ENCODE data around the gene TTL. TPM values are rescaled to one million over a fixed set of nuclear protein-coding genes. Genes with fewer than 3 reads are reported as not detected.
"Not testable (repeated sequence)": the region's sequence is repeated elsewhere in the genome, so short reads cannot be mapped to it uniquely, and the experiment has no call there.

Gene TTL
- total RNA-seq, 1 experiment from 2014 or later = 48.5 TPM

DNA sequence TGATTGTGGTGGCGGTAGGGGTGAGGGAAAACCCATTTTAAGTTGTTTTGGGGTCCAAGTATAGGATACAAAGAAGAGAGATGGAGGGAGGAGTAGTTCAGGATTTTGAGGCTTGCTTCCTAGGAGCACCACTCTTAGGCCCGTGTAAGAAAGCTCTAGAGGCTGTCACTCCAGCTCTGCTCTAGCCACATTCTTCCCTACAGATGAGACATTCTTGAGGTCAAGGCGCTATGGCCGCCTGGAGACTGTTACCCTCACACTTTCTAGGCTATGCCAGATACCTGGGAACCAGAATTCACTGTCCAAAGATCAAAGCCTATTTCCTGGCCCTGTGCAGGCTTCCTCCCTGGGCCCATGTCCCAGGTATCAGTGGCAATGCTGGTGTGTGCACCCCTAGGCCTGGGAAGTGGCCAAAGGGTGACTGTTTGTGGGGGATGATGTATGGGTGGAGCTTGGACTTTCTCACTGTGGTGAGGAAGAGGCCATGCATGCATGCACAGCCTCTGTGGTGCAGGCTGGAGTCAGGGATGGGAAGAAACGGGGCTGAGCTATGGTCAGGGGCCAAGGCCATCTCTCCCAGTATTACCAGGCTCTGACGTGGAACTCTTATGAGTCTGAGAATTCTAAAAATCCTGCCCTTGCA, 7.0 kb upstream of the TTL start:
- DNase-seq (ENCODE audit: low read depth) = peak; percentile 21

DNA sequence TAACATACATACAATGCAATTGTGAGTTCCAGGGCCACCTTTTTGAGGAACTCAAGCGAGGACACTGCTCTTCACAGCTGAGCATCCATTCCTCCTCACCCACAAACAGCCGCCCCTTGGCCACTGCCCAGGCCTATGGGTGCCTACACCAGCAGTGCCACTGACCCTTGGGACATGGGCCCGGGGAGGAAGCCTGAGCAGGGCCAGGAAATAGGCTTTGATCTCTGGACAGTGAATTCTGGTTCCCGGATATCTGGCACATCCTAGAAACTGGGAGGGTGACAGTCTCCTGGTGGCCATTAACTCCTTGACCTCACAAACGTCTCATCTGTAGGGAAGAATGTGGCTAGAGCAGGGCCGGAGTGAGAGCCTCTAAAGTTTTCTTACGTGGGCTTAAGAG, 5.5 kb upstream of the TTL start:
- no peak for DNase-seq (ENCODE audit: low read depth)

DNA sequence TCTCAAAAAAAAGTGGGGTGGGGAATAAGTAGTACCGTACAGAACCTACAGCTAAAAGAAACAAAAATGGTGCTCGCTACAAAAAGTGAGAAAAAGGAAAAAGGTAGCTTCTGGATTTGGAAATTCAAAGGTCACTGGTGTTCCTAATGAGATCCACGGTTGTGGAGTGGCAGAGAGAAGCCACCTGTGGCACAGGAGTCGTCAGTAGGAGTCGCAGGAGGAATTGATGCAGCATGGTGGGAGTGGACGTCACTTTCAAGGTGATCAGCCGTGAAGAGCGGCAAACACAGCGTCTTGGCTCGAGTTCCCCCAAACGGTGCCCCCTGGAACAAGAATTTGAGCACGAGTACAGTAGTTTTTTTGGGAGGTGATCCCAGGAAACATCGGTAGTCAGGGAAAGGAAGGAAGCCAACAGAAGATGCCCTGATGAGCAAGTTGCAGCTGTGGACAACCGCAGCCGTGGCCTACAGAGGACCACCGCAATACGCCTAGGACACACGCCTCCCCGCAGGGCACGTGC, 1.4 kb upstream of the TTL start:
- DNase-seq (ENCODE audit: low read depth) = no peak

DNA sequence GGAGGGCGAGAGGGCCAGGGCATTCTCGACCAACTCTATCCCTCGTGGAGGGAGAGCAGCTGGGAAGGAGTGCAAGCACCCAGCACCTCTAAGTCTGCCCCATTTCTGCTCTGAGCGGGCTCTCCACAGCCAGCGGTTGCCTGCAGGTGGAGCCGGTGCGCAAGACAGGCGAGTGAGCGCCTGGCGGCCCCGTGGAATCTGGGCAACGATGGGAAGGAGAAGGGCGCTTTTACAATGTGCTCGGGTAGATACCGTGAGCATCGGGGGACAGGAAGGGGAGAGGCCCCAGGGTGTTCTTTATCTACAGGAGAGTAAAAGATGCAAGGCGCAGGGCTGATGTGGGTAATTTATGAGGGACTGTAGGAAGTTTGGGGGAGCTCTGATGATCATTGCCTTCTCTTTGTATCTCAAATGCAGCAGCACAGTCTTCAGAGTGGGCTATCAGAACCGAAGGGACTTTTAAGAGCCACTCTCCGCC, 867 bp upstream of the TTL start:
- DNase-seq (ENCODE audit: low read depth) = peak; percentile 77

DNA sequence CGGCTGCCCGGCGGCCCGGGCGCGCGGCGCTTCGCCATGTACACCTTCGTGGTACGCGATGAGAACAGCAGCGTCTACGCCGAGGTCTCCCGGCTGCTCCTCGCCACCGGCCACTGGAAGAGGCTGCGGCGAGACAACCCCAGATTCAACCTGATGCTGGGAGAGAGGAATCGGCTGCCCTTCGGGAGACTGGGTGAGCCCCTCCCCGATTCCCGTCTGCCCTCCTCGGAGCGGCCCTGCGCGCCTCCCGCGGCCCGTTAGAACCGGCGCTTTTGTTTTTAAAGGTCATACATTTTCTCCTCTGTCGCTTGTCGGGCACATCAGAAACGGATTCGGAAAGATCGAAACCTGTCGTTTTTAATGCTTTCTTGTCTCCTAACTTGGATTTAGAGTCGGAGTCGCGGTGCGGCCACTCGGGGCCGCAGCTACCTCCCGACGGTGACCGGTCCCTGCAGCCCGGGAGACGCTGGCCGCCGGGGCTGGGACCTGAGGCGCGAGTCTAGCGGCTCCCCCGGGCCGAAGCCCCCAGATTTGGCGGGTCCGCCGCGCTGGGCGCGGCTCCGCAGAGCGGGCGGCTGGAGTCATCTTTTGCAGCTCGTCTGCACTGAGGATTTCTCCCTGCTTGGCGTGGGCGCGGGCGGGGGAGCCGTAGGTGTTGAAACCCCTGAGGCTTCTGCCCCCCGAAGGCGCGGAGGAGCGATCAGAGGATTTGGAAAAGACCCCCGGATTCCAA, 519 bp downstream of the TTL start:
- peak; percentile 29 for DNase-seq (ENCODE audit: low read depth)

DNA sequence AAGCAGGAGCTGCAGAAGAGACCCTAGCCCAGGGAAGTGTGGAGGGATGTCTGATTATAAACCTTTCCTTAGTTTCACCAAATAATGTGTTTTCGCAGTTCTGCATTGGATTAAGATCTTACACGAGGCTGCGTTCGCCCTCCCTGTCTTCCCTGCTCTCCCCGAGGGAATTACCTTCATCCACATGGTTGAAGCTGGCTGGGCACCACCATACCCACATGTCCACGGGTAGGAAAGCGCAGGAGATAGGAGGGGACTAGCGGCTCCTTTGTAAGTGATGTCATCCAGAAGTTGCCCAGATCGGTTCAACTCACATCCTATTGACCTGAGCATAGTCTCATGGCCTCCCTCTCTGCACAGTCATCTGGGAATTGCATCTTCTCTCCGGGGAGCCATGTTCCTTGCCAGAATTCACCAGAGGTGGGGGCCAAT, 1.1 kb downstream of the TTL start:
- peak; percentile 74 for DNase-seq (ENCODE audit: low read depth)

DNA sequence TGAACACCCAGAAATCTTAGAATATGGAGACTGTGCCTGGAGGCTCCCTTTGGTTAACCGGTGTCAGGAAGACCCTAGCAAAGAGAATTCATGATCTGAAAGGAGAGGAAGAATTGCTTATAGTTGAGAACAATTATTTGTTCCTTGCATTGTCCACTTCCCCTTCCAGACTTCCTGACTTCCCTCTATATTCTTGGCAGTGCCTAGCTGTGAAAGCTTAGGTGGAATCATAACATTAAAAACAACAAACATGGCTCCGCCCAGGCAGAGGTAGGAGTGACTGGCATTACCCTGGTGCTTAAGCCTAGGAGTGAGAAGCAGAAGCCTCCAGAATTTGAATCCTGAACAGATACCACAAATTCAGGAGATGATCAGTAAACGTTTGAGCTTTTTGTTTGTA, 1.9 kb downstream of the TTL start:
- no peak for DNase-seq (ENCODE audit: low read depth)

DNA sequence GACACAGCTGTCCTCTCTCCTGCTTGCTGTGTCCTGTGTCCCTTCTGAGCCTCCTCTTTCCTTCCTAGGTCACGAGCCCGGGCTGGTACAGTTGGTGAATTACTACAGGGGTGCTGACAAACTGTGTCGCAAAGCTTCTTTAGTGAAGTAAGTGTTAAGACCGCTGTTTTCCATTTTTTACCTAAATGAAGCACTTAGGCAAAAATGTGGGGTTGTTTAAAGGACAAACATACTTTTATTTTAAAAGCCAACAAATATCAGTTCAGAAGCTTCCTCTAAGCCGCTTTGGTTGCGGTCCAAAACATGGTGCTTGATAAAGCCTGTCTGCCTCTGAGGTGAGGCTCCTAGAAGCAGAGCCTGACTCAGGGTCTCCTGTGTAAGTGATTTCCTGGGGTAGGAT, 3.9 kb downstream of the TTL start:
- no peak for DNase-seq (ENCODE audit: low read depth)

DNA sequence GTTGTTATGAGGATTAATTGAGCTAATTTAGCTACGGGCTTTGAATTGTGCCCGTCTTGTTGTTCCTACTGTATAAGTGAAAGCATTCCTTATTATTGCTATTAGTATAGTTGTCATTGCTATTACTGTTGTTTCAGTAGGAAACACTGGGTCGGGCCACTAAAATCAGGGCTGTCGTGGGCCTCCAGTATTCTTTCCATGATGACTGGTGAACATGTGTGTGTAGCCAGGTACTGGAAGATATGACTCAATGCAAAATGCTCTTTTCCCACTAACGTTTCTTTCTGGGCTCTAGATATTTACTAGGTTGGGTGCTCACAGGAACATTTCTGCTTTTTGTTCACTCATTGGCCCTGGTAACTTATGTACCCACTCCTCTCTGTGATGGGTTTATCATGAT, 4.9 kb downstream of the TTL start:
- no peak for DNase-seq (ENCODE audit: low read depth)

DNA sequence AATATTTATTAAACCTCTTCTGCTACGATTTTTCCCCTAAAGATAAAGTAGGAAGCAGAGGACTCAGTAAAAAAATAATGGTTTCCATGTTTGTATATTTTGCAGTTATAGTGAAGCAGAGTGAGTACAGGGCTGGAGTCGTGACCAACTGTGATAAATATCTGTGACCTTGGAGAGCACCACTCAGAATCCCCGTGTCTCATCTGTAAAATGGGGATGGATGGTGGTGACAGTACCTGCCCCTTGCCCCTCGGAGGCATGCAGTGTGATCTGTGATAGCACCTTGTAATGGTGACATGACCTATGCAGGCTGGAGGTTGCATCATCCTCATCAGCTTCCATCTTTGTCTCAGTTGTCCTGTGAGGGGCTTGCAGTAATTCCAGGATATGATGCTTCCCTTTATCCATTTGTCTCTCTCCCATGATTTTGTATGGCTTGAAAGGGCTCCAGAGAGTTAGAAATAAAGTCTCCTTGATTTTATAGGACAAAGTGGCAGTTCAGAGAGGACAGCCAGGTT, 5.5 kb downstream of the TTL start:
- DNase-seq (ENCODE audit: low read depth) = no peak

DNA sequence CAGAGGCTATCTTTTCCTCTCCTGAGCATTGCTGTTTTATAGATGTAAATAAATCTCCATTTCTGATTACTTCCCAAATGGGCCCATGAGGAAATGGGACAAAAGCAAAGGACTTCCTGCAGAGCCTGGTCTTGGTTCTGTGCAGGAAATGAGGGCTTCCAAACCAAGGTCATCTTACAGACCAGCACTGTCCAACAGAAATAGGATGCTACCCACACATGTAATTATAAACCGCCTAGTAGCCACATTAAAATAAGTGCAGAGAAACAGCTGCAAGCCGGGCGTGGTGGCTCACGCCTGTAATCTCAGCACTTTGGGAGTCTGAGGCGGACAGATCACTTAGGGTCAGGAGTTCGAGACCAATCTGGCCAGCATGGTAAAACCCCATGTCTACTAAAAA, 6.2 kb downstream of the TTL start:
- no peak for DNase-seq (ENCODE audit: low read depth)

DNA sequence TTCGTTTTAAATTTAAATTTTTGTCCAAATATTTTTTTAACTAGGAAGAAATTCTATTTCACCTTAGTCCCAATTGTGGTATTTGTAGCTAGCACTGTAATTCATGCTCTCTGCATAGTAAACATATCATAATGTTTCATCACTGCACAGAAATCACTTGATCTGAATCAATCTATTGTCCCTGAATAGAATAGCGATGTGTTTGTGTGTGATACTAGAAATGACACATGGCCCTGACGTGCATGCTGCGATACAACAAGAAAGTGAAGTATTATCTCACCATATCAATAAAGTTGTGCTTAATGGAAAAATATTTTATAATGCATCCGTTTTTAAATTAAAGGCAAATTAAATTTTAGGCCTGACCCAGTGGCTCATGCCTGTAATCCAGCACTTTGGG, 10.0 kb downstream of the TTL start:
- DNase-seq (ENCODE audit: low read depth) = no peak

DNA sequence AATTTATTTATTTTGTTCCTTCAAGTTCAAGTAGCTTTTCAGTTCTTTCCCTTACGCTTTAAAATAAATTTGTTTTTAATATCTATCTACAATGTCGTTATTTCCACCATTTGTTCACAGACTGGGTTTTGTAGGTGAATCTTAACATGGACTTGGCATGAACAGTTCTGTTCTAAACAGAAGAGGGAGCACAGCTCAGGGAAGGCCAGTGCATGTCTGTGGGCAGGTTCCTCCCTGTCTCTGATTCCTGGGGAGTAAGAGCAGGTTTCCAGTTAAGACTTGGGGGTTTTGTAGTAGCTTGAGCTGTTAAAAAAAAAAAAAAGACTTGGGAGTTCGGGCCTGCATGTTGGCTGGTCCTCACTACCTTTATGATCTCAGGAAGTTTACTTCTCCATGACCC, 11.1 kb downstream of the TTL start:
- DNase-seq (ENCODE audit: low read depth) = no peak

DNA sequence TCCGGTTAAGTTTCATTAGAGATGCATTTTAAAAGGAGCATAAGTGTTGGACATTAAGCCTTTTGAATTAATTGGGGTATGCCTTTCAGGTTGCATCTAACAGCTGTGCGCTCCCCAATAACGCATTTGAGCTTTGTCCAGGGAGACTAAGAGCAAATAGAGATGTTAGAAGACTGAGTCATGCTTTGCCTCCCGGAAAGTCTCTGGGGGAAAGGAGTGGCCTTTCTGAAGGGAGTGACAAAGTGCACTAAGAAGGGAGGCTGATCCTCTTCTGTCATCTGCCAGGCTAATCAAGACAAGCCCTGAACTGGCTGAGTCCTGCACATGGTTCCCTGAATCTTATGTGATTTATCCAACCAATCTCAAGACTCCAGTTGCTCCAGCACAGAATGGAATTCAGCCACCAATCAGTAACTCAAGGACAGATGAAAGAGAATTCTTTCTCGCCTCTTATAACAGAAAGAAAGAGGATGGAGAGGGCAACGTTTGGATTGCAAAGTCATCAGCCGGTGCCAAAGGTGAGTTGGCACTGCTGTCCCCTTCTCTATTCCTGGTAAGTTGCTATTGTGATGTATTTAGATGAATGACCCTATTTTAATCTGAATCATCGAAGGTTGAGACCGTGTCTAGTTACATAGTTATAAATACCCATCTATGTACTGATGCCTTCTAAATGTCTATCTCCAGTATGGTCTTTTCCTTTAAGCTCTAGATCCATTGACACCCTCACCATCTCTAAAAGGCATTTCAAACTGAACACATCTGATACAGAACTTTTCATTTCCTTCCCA, 12.1 kb downstream of the TTL start:
- peak; percentile 42 for DNase-seq (ENCODE audit: low read depth)

DNA sequence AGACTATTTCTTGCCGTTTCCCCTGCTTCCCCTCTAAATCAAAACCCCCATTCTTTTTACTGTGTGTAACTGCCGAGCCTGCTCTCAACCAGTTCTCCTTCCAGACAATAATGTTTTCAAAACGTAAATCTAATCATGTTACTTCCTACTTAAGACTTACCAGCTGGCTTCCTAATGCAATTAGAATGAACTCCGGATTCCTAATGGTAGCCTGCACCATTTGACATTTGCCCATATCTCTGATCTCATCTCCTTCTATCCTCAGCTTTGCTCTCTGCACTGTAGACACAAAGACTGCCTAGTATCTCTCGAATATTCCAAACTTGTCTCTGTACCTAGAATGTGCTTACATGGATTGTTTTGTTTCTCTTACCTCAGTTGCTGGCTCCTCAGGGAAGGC, 12.9 kb downstream of the TTL start:
- DNase-seq (ENCODE audit: low read depth) = no peak

DNA sequence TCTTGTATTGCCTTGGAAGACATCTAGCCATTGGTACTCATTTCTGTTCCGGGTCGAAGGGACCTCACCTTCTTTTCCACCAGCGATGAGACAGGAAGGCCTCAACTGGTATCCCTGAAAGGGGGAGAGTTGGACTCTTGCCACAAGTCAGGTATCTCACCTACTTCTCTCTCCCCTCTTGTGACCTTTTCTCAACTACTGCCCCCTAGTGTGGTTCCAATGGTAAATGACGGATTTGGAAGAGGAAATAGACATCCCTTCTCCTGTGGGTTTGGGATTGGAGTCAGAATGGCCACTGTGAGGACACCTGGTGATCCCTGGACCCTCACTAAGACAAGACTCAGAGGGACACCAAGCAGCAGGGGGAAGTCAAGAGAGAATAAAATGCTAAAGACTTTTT, 13.9 kb downstream of the TTL start:
- not testable (repeated sequence) for DNase-seq (ENCODE audit: low read depth)

DNA sequence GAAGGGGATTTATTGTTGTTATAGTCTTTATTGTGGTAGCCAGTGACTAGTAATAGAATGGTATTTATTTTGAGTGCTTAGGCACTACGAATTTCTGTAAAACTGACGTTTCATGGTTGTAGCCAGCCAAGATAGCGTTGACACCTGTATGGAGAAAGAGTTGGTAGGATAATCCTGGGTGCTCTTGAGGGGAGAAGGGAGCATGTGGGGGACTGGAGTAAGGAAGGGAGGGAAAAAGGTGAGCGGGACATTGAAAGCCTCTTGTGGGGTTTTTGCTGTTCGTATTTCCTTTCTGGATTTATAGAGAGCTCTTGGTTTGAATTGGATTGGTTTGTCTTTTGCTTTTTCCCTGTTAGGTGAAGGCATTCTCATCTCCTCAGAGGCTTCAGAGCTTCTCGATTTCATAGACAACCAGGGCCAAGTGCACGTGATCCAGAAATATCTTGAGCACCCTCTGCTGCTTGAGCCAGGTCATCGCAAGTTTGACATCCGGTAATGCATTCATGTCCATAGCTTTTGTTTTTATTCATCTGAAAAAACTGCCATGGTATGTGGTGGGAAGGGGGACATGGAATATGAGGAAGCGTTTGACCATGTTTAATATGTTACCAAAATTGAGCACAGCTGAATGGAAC, 19.0 kb downstream of the TTL start:
- DNase-seq (ENCODE audit: low read depth) = peak; percentile 58

DNA sequence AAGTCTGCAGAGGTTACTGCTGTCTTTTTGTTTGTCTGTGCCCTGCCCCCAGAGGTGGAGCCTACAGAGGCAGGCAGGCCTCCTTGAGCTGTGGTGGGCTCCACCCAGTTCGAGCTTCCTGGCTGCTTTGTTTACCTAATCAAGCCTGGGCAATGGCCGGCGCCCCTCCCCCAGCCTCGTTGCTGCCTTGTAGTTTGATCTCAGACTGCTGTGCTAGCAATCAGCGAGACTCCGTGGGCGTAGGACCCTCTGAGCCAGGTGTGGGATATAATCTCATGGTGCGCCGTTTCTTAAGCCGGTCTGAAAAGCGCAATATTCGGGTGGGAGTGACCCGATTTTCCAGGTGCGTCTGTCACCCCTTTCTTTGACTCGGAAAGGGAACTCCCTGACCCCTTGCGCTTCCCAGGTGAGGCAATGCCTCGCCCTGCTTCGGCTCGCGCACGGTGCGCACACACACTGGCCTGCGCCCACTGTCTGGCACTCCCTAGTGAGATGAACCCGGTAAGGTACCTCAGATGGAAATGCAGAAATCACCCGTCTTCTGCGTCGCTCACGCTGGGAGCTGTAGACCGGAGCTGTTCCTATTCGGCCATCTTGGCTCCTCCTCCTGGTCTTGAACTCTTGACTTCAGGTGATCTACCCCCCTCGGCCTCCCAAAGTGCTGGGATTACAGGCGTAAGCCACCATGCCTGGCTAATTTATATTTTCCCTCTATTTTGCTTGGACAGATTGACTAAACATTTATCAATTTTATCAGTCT, 27.5 kb downstream of the TTL start:
- DNase-seq (ENCODE audit: low read depth) = not testable (repeated sequence)

DNA sequence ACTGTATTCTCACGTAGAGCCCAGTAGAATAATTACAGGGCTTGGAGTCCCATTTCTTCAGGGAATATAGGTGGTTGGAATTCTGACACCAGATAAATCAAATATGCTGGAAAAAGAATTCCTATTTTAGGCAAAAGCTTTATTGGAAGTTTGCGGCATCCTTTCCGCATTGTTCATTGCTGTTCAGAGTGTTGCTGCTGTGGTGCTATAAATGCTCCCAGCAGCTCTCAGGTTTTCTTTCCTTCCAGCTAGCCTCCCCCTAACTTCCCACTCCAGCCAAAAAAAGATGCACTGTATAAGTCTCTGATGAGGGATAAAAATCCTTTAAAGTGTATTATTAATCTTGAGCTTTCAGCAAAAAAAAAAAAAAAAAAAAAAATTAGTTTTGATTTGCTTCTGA, 34.8 kb downstream of the TTL start:
- no peak for DNase-seq (ENCODE audit: low read depth)

DNA sequence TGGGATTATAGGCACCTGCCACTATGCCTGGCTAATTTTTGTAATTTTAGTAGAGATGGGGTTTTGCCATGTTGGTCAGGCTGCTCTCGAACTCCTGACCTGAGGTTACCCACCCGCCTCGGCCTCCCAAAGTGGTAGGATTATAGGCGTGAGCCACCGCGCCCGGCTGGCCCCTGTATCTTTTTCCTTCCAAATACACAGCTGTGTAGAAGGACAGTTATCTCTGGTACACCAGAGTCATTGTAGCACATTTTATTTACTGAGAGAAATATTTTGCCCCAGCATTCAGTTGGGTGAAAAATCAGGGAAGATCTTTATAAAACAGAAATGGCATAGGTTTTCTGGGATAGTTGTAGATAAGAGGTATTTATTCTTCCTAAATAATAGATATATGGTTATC, 36.9 kb downstream of the TTL start:
- no peak for DNase-seq (ENCODE audit: low read depth)

DNA sequence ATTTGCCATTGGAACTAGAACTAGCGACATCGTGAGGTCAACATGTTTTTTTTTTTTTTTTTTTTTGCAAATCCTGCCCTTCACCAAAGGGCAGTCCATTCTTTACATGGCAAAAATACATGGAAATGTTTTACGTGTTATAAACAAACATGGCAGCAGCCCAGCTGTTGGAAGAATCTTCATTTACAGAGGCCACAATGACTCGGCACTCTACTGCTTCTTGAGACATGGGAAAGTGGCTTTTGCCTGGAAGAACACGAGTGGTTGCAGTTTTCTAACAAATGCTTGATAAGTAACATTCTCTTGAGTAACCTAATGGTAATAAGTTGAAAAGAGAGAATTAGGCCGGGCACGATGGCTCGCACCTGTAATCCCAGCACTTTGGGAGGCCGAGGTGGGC, 37.5 kb downstream of the TTL start:
- DNase-seq (ENCODE audit: low read depth) = no peak
